OCI-LY3 (cell line): ENCODE measurements around the gene GON7.
A peak's percentile ranks its signal among the peaks of the same experiment; 100 is the strongest.

Source experiments
- H2AFZ ChIP-seq: fragments of 200-600, 300-600 bp; shearing (Covaris generic); 2 replicates; pipeline ENCODE4 v1.6.0; 2014; ENCODE audit warnings: antibody characterized with exemption, low read depth, low read length
- H3K27ac ChIP-seq: fragments of 200-600, 300-600 bp; sonication (generic); 2 replicates; pipeline ENCODE4 v1.5.1; 2014; ENCODE audit warnings: mild to moderate bottlenecking, low read length, moderate library complexity, mixed read lengths
- H3K27me3 ChIP-seq: fragments of 200-600, 300-600 bp; sonication (generic); 2 replicates; pipeline ENCODE4 v1.6.1; 2014; ENCODE audit warnings: low read depth, low read length, mixed read lengths
- H3K36me3 ChIP-seq: fragments of 200-600, 300-600 bp; sonication (generic); replicated peaks from 2 replicates; pipeline ENCODE3; 2014; ENCODE audit warnings: low read depth, low read length, mixed read lengths
- H3K4me1 ChIP-seq: fragments of 300-600, 200-600 bp; sonication (generic); 2 replicates; pipeline ENCODE4 v1.6.1; 2014; ENCODE audit warnings: low read length, mixed read lengths
- H3K4me2 ChIP-seq: fragments of 200-600, 300-600 bp; sonication (generic); 2 replicates; pipeline ENCODE4 v1.6.1; 2014; ENCODE audit warnings: low read length, mixed read lengths
- H3K4me3 ChIP-seq: fragments of 300-600, 200-600 bp; sonication (generic); 2 replicates; pipeline ENCODE4 v1.5.1; 2014; ENCODE audit warnings: antibody characterized with exemption, mild to moderate bottlenecking, low read length, moderate library complexity
- H3K79me2 ChIP-seq: fragments of 300-600, 200-600 bp; shearing (Covaris generic); 2 replicates; pipeline ENCODE4 v1.6.1; 2014; ENCODE audit warnings: mild to moderate bottlenecking, low read length, mixed read lengths
- H3K9ac ChIP-seq: fragments of 300-600, 200-600 bp; shearing (Covaris generic); 2 replicates; pipeline ENCODE4 v1.6.0; 2014; ENCODE audit warnings: mild to moderate bottlenecking, low read length, moderate library complexity
- H3K9me3 ChIP-seq: fragments of 200-600, 300-600 bp; shearing (Covaris generic); 2 replicates; pipeline ENCODE4 v1.6.1; 2014; ENCODE audit warnings: low read length, mixed read lengths; ENCODE audit not compliant: insufficient read depth
- H4K20me1 ChIP-seq: fragments of 200-600, 300-600 bp; sonication (generic); 2 replicates; pipeline ENCODE4 v1.6.1; 2016; ENCODE audit warnings: low read length, mixed read lengths; ENCODE audit not compliant: insufficient read depth
- CTCF ChIP-seq: fragments of 200-600, 300-600 bp; sonication (generic); IDR thresholded peaks from 2 replicates; pipeline ENCODE4 v1.5.1; 2014; ENCODE audit warnings: antibody characterized with exemption, low read length, low read depth
- EZH2phosphoT487 ChIP-seq: fragments of 200-600 bp; shearing (Covaris generic); IDR thresholded peaks from 2 replicates; pipeline ENCODE4 v1.6.1; 2018; ENCODE audit warnings: antibody characterized with exemption, mixed run types, low read depth

The GON7 gene

GRCh38 chr14:93212432-93212831 lies 5.6 kb upstream of the GON7 start:
- Histone ChIP-seq H3K27me3 (no peaks in the 10 kb centered on the region), H3K4me2 (peak overlapping the region; percentile 40; the same call in 1 of the 2 replicates), H3K4me3 (no peak overlapping the region), H3K36me3 (peaks cover 9% of the 10 kb centered on the region), H3K27ac (peak overlapping the region; percentile 64), H3K9me3 (no peaks in the 10 kb centered on the region), H2AFZ (no peak overlapping the region), H3K79me2 (peaks cover 18% of the 10 kb centered on the region), H3K9ac (no peak overlapping the region), H3K4me1 (peaks cover 33% of the 10 kb centered on the region), H4K20me1 (0 out of 2 replicates have a peak, but pooled peaks cover 3% of the 10 kb centered on the region)
- no peak for TF ChIP-seq EZH2phosphoT487
- TF ChIP-seq CTCF = no peak

- Histone ChIP-seq H3K9ac (peak overlapping the region; percentile 76), H3K27ac (0 out of 2 replicates have a peak overlapping the region, but pooled peaks have one; percentile 18), H4K20me1 (0 out of 2 replicates have a peak, but pooled peaks cover 1% of the 10 kb centered on the region), H3K9me3 (no peaks in the 10 kb centered on the region), H3K4me1 (peaks cover 40% of the 10 kb centered on the region), H3K27me3 (no peaks in the 10 kb centered on the region), H3K4me2 (peak overlapping the region; percentile 77), H3K36me3 (peaks cover 12% of the 10 kb centered on the region), H2AFZ (peak overlapping the region; percentile 49; the same call in 1 of the 2 replicates), H3K4me3 (peak overlapping the region; percentile 90), H3K79me2 (peaks cover 62% of the 10 kb centered on the region)
- no peak for TF ChIP-seq EZH2phosphoT487
- TF ChIP-seq CTCF = peak; percentile 59
These were observed 823 bp upstream of the GON7 start for GRCh38 chr14:93207468-93208308.

- no peak overlapping the region for H3K27ac ChIP-seq
- no peak overlapping the region for H3K4me2 ChIP-seq
- H3K27me3 ChIP-seq = no peaks in the 10 kb centered on the region
- H2AFZ ChIP-seq = no peak overlapping the region
- H3K4me1 ChIP-seq = peaks cover 10% of the 10 kb centered on the region
- H3K36me3 ChIP-seq = peaks cover 22% of the 10 kb centered on the region
- peaks cover 39% of the 10 kb centered on the region for H3K79me2 ChIP-seq
- H3K9me3 ChIP-seq = no peaks in the 10 kb centered on the region
- H3K9ac ChIP-seq = no peak overlapping the region
- H4K20me1 ChIP-seq = no peaks in the 10 kb centered on the region
- H3K4me3 ChIP-seq = no peak overlapping the region
- no peak for TF ChIP-seq EZH2phosphoT487
- no peak for TF ChIP-seq CTCF
These were observed 5.6 kb downstream of the GON7 start for GRCh38 chr14:93201155-93201704.

GRCh38 chr14:93200553-93200952 lies 6.3 kb downstream of the GON7 start:
- Histone ChIP-seq H3K4me1 (peaks cover 6% of the 10 kb centered on the region), H3K4me3 (no peak overlapping the region), H3K9me3 (no peaks in the 10 kb centered on the region), H2AFZ (no peak overlapping the region), H4K20me1 (no peaks in the 10 kb centered on the region), H3K27ac (no peak overlapping the region), H3K9ac (no peak overlapping the region), H3K27me3 (no peaks in the 10 kb centered on the region), H3K79me2 (peaks cover 32% of the 10 kb centered on the region), H3K36me3 (peaks cover 22% of the 10 kb centered on the region), H3K4me2 (no peak overlapping the region)
- no peak for TF ChIP-seq EZH2phosphoT487
- TF ChIP-seq CTCF = no peak
